ENCODE measurements around the gene SLC41A3.

DNA sequence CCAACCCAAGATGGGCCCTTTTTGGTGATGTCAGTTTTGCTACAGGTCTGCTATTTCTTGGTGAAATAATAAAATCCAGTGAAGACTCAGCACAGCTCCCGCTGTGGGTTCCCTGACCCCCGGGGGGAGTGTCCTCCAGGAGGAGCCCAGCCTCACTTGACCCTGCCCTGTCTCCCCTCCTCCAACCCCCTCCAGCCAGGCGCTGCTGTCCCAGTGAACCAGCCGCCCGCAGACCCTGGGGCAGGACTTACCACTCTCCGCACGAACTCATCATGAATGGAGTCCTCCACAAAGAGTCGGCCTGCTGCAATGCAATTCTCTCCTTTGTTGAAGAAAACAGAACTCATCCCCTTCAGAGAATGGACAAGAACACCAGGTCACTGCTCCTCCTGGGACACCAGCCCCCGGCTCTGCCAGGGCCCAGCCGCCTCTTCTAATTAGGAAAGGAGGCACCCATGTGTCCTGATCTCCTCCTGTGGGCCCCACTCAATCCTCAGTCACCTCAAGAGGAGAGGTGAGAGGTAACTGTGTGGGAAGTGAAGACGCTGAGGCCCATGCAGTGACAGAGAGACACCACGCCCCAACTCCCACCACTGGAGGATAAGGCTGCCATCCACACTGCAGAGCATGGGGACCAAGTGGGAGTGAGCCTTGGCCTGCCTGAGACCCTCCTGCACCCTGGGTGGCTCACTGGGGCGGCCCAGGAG, 28.8 kb upstream of the SLC41A3 start:
- TF ChIP-seq BRCA1 (IDR thresholded peaks at IDR 0.05; ENCODE audit: low read depth, low read length): no peak
- TF ChIP-seq, protein P1, sequence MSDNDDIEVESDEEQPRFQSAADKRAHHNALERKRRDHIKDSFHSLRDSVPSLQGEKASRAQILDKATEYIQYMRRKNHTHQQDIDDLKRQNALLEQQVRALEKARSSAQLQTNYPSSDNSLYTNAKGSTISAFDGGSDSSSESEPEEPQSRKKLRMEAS (IDR thresholded peaks at IDR 0.05): no peak
- TF ChIP-seq SP1 (IDR thresholded peaks at IDR 0.05; ENCODE audit: low read depth, low read length): no peak
- no peak for TF ChIP-seq EP300 (IDR thresholded peaks at IDR 0.05; ENCODE audit: borderline replicate concordance in 1 of 2, low read depth in 2 of 2, low read length in 2 of 2)
